Testis (tissue), 5 donors: ENCODE data around the gene DDX25. TPM values are rescaled to one million over a fixed set of nuclear protein-coding genes. Genes with fewer than 3 reads are reported as not detected.
A peak's percentile ranks its signal among the peaks of the same experiment; 100 is the strongest.
"Not testable (repeated sequence)": the region's sequence is repeated elsewhere in the genome, so short reads cannot be mapped to it uniquely, and the experiment has no call there.

ENCODE experiments used
- DNase-seq: peaks from one replicate; pipeline ENCODE4 v3.0.0-alpha.2; 2019
- H3K27ac ChIP-seq, 2 donors: fragments of 200-600 bp; sonication (generic); one replicate each; pipeline ENCODE4 v1.5.1; 2019
- H3K27me3 ChIP-seq: fragments of 200-600 bp; sonication (generic); one replicate; pipeline ENCODE4 v1.5.1; 2019
- H3K36me3 ChIP-seq: fragments of 200-600 bp; sonication (generic); one replicate; pipeline ENCODE4 v1.5.1; 2017; ENCODE audit warnings: low read depth; ENCODE audit errors: missing control alignments
- H3K4me1 ChIP-seq: fragments of 200-600 bp; sonication (generic); one replicate; pipeline ENCODE4 v1.5.1; 2019
- H3K4me3 ChIP-seq, 2 donors: fragments of 200-600 bp; sonication (generic); one replicate each; pipeline ENCODE4 v1.5.1; 2017 to 2019
- H3K9me3 ChIP-seq: fragments of 200-600 bp; sonication (generic); one replicate; pipeline ENCODE4 v1.5.1; 2017
- POLR2A ChIP-seq: fragments of 450-650 bp; IDR thresholded peaks from one replicate; pipeline ENCODE4 v1.6.1; 2017; ENCODE audit warnings: antibody characterized with exemption, mild to moderate bottlenecking, moderate library complexity
- WGBS, 2 donors: methylation state at CpG; one replicate each; pipeline ENCODE4 v1.1.5; 2018; 5-methylcytosine and 5-hydroxymethylcytosine counted together
- intact Hi-C: fragments of 100-400 bp; cut with DNase I; formaldehyde crosslinking; loops from one replicate; pipeline ENCODE4 v1.15.1; 2023; ENCODE audit warnings: low total_unique reads
- long read RNA-seq, 2 donors: transcript quantifications; one replicate each; lab custom pipeline, GENCODE V29; 2026
- polyA plus RNA-seq: library from polyadenylated mRNA; stranded (reverse); fragments of 350-450 nt; fragmentation: Illumina TruSeq; extraction: RNeasy Lipid Tissue Mini Kit (QIAGEN cat#74804); gene quantifications from one replicate; pipeline ENCODE4 v1.2.3, GENCODE V29; 2014; ENCODE audit warnings: low read depth, low replicate concordance; ENCODE audit not compliant: insufficient read depth
- total RNA-seq, 2 donors: library from RNA; depleted of rRNA; stranded (reverse); fragments of >200 nt; gene quantifications; one replicate each; pipeline ENCODE4 v1.2.3, GENCODE V29; 2016
- TF ChIP-seq, protein P1 (sequence below), 3 experiments: fragments of 450-650 bp in 2 of 3; fragments of 200-600 bp in 1 of 3; sonication (generic) in 1 of 3; IDR thresholded peaks; one replicate each; pipeline ENCODE4 v1.5.1; 2016 to 2019; ENCODE audit warnings: antibody characterized with exemption in 3 of 3, mild to moderate bottlenecking in 2 of 3, moderate library complexity in 1 of 3

Gene DDX25
- total RNA-seq (10 to 100 TPM; 46.4 to 53.8 TPM), polyA plus RNA-seq (257 TPM)
- long read RNA-seq, donor 1, full-length matches to known transcripts, result 4 of 4 reads
- long read RNA-seq, donor 1, partial matches to known transcripts, result 0 of 4 reads
- long read RNA-seq, donor 1, other reads (novel, unspliced or antisense), result 0 of 4 reads
- long read RNA-seq, donor 2, full-length matches to known transcripts, result 3 of 3 reads
- long read RNA-seq, donor 2, partial matches to known transcripts, result 0 of 3 reads
- long read RNA-seq, donor 2, other reads (novel, unspliced or antisense), result 0 of 3 reads

DNA sequence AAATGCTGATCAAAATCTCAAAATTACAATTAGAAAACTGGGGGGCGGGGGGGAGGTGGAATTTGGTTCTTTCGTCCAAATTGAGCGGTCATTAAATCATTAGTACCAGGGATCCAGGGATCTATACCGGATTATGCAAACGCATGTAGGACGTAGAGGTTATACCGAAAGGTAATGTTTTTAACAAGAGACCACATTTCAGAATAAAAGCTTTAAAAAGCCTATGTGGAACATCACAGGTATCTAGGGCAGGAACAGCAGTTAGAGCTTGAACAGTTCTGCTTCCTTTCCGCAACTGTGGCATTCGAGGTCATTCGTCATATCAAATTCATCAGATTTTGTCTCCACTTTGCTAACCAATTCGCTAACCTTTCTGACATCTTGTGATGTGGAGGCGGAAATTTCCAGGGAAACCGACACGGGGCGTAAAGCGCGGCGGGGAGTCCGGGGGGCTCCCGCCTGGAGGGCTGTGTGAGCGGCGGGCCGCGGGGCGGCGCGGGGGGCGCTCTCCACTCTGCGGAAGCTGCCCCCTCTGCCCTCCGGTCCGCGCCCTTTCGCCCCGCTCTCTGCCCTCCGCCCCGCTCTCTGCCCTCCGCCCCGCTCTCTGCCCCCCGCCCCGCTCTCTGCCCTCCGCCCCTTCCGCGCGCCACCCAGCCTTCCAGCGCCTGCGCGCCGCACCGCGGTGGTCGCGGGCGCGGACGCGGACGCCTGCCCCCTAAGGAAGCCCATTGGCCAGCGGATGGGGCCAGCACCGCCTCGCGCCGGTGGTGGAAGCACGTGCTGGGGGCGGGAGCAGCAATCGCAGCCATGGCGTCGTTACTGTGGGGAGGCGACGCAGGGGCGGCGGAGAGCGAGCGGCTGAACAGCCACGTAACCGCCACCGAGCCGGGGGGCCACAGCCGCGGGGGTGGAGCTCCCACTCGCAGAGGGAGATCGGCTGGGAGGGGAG lies at the start of gene DDX25:
Gene DDX25 (plus strand): TSS at position 798 of the 949 bp plus-strand sequence. CDS start 10 bp downstream, at position 808.
- H3K27ac ChIP-seq, result no peak within 1 kb of the TSS
- 2% methylated on average over 17 to 72 of the region's 81 CpGs for WGBS, 2 donors
- no peaks in the 10 kb centered on the region for H3K27me3 ChIP-seq
- intact Hi-C loops, result no loop called here
- H3K4me3 ChIP-seq, result peak within 1 kb of the TSS; percentile 55 to 70
- DNase-seq, result peak; percentile 58
- no peaks in the 10 kb centered on the region for H3K36me3 ChIP-seq
- no peaks in the 10 kb centered on the region for H3K9me3 ChIP-seq
- no peak for TF ChIP-seq POLR2A
- TF ChIP-seq, protein P1, sequence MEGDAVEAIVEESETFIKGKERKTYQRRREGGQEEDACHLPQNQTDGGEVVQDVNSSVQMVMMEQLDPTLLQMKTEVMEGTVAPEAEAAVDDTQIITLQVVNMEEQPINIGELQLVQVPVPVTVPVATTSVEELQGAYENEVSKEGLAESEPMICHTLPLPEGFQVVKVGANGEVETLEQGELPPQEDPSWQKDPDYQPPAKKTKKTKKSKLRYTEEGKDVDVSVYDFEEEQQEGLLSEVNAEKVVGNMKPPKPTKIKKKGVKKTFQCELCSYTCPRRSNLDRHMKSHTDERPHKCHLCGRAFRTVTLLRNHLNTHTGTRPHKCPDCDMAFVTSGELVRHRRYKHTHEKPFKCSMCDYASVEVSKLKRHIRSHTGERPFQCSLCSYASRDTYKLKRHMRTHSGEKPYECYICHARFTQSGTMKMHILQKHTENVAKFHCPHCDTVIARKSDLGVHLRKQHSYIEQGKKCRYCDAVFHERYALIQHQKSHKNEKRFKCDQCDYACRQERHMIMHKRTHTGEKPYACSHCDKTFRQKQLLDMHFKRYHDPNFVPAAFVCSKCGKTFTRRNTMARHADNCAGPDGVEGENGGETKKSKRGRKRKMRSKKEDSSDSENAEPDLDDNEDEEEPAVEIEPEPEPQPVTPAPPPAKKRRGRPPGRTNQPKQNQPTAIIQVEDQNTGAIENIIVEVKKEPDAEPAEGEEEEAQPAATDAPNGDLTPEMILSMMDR (IDR thresholded peaks at IDR 0.05), result no peak
- H3K4me1 ChIP-seq, result peaks cover 6% of the 10 kb centered on the region

DNA sequence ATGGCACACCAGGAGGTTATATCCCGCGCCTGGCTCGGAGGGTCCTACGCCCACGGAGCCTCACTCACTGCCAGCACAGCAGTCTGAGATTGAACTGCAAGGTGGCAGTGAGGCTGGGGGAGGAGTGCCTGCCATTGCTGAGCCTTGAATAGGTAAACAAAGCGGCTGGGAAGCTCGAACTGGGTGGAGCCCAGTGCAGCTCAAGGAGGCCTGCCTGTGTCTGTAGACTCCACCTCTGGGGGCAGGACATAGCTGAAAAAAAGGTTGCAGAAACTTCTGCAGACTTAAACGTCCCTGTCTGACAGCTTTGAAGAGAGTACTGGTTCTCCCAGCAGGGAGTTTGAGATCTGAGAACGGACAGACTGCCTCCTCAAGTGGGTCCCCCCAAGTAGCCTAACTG lies 46.6 kb upstream of the DDX25 start:
- H3K36me3 ChIP-seq, H3K27ac ChIP-seq, H3K4me1 ChIP-seq, H3K9me3 ChIP-seq, DNase-seq, H3K27me3 ChIP-seq, intact Hi-C loops, H3K4me3 ChIP-seq: not testable (repeated sequence)
- 86 to 93% methylated on average over 7 to 9 of the region's 9 CpGs for WGBS, 2 donors

DNA sequence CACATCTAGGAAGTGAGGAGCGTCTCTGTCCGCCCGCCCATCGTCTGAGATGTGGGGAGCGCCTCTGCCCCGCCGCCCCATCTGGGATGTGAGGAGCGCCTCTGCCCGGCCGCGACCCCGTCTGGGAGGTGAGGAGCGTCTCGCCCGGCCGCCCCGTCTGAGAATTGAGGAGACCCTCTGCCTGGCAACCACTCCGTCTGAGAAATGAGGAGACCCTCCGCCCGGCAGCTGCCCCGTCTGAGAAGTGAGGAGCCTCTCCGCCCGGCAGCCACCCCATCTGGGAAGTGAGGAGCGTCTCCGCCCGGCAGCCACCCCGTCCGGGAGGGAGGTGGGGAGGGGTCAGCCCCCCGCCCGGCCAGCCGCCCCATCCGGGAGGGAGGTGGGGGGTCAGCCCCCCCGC lies 41.5 kb upstream of the DDX25 start:
- H3K4me1 ChIP-seq, H3K27me3 ChIP-seq, H3K9me3 ChIP-seq, H3K4me3 ChIP-seq, H3K36me3 ChIP-seq, H3K27ac ChIP-seq, DNase-seq, intact Hi-C loops: not testable (repeated sequence)
- WGBS, 2 donors, result 85% methylated on average over 8 of the region's 33 CpGs; no CpG with 5 or more reads in 1 of the 2 donors

DNA sequence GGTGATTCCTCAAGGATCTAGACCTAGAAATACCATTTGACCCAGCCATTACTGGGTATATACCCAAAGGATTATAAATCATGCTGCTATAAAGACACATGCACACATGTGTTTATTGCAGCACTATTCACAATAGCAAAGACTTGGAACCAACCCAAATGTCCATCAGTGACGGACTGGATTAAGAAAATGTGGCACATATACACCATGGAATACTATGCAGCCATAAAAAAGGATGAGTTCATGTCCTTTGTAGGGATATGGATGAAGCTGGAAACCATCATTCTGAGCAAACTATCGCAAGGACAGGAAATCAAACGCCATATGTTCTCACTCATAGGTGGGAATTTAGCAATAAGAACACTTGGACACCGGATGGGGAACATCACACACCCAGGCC lies 39.0 kb upstream of the DDX25 start:
- WGBS, 2 donors, result 93 to 94% methylated on average over 4 of the region's 4 CpGs

DNA sequence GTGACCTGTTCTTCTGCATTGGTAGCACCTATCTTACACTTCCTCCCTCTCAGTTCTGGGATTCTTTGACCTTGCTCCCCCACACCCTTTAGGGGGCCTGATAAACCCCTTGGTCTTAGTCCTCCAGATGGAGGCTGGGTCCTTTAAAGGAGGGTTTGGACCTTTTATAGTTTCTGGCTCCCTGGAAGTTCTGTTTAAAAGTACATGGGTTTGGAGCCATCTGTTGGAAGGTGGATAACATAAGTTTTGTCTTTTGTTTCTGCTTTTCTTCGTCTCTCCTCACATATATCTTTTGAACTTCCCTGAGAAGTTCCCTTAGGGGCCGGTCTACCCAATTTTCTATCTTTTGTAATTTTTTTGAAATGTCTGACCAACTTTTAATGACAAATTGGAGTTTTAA lies 34.8 kb upstream of the DDX25 start:
- WGBS, 2 donors, result 57 to 72% methylated on average over 2 of the region's 2 CpGs
- Histone ChIP-seq H3K9me3 (no peaks in the 10 kb centered on the region), H3K4me3 (no peak overlapping the region), H3K36me3 (no peaks in the 10 kb centered on the region), H3K27ac (no peak overlapping the region), H3K27me3 (no peaks in the 10 kb centered on the region), H3K4me1 (no peaks in the 10 kb centered on the region)
- TF ChIP-seq, protein P1 (IDR thresholded peaks at IDR 0.05), result no peak
- no peak for TF ChIP-seq POLR2A
- intact Hi-C loops, result no loop called here
- no peak for DNase-seq

More for the DNA sequence above, 39.0 kb upstream of the DDX25 start:
- H3K4me3 ChIP-seq, DNase-seq, H3K36me3 ChIP-seq, H3K27ac ChIP-seq, H3K4me1 ChIP-seq, H3K27me3 ChIP-seq, H3K9me3 ChIP-seq, intact Hi-C loops: not testable (repeated sequence)
